Subcutaneous abdominal adipose tissue (tissue), 5 donors: ENCODE data around the gene SUN2.
"Not testable (repeated sequence)": the region's sequence is repeated elsewhere in the genome, so short reads cannot be mapped to it uniquely, and the experiment has no call there.

Experiments used
- H3K27ac ChIP-seq: one replicate; pipeline ENCODE4 v1.7.0; 2013; ENCODE audit warnings: low read depth, mild to moderate bottlenecking, inconsistent platforms, low read length, moderate library complexity
- H3K27me3 ChIP-seq, 5 donors: one replicate each; pipeline ENCODE4 v1.7.0; 2013; ENCODE audit warnings: low read length in 5 of 5, inconsistent platforms in 1 of 5; ENCODE audit not compliant: control insufficient read depth in 5 of 5, insufficient read depth in 4 of 5
- H3K36me3 ChIP-seq, 5 donors: one replicate each; pipeline ENCODE4 v1.7.0; 2013; ENCODE audit warnings: low read length in 5 of 5; ENCODE audit not compliant: control insufficient read depth in 5 of 5, insufficient read depth in 5 of 5
- H3K4me1 ChIP-seq, 5 donors: one replicate each; pipeline ENCODE4 v1.7.0; 2013; ENCODE audit warnings: low read length in 5 of 5, mild to moderate bottlenecking in 3 of 5, moderate library complexity in 1 of 5; ENCODE audit not compliant: control insufficient read depth in 5 of 5, insufficient read depth in 5 of 5
- H3K4me3 ChIP-seq, 5 donors: one replicate each; pipeline ENCODE4 v1.7.0; 2013; ENCODE audit warnings: low read length in 5 of 5, low read depth in 1 of 5
- H3K9ac ChIP-seq, 5 donors: one replicate each; pipeline ENCODE4 v1.7.0; 2013; ENCODE audit warnings: low read length in 5 of 5, mild to moderate bottlenecking in 4 of 5, moderate library complexity in 3 of 5
- H3K9me3 ChIP-seq, 5 donors: one replicate each; pipeline ENCODE4 v1.7.0; 2013; ENCODE audit warnings: low read length in 5 of 5; ENCODE audit not compliant: control insufficient read depth in 5 of 5
- donor health status: healthy.
- donor health status: healthy.
- donor health status: healthy.
- donor health status: healthy.
- donor health status: healthy.

SUN2 gene

DNA sequence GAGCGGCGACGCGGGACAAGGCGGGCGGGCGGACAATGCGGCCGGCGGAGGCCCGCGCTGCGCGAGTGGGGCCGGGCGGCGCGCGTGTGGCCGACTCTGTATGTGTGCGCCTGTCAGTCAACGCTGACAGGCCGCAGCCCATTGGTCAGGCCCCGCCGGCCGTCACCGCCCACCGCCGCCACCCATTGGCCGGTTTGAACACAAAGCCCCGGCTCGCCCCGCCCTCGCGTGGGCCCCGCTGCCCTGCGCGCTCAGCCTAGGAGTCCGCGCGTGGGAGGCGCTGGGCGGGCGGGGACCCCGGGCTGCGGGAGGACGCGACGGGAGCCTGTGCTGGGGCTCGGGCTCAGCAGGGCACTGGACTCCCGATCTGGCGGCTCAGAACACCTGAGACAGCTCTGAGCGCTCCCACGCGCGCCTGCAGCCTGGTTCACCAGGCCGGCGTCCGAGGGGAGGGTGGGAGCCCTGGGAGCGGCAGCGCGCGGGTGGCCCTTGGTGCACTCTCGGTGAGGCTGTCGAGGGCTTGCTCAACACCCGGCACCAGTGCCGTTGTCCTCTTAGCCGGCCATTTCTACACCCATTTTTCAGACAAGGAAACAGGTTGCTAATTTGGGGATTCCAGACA lies at the start of gene SUN2:
SUN2 (minus strand) TSS at position 88 of the 622 bp plus-strand sequence. CDS start 3,370 bp downstream, outside the sequence.
- H3K27me3 ChIP-seq, result no peaks in the 10 kb centered on the region
- no peaks in the 10 kb centered on the region for H3K9me3 ChIP-seq
- peak within 1 kb of the TSS in 4 of 5 donors; percentile 76 to 86 (median 77) for H3K9ac ChIP-seq
- peak within 1 kb of the TSS; percentile 68 to 76 (median 73) for H3K4me3 ChIP-seq
- H3K27ac ChIP-seq, result peak within 1 kb of the TSS; percentile 98
- H3K4me1 ChIP-seq, result peaks cover 6 to 50% (median 48%) of the 10 kb centered on the region in 5 donors
- peaks cover 0 to 18% (median 16%) of the 10 kb centered on the region in 5 donors for H3K36me3 ChIP-seq

DNA sequence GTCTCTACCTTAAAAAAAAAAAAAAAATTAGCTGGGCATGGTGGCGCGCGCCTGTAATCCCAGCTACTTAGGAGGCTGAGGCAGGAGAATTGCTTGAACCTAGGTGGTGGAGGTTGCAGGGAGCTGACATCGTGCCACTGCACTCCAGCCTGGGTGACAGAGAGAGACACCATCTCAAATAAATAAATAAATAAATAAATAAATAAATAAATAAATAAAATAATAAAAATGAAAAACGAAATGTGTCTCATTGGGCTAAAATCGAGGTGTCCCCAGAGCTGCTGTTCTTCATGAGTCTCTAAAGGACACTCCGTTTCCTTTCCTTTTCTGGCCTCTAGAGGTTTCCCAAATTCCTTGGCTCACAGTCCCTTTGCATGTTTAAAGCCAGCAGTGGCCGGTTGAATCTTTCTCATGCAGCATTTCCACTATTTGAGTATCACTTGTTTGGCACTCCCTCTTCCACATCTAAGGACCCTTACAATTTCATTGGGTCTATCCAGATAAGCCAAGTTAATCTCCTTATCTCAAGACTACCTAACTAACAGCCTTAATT lies 49.3 kb upstream of the SUN2 start:
- not testable (repeated sequence) for H3K9ac ChIP-seq, H3K27ac ChIP-seq, H3K4me3 ChIP-seq, H3K27me3 ChIP-seq, H3K36me3 ChIP-seq, H3K9me3 ChIP-seq
- peaks cover 2 to 13% (median 7%) of the 10 kb centered on the region in 5 donors for H3K4me1 ChIP-seq

DNA sequence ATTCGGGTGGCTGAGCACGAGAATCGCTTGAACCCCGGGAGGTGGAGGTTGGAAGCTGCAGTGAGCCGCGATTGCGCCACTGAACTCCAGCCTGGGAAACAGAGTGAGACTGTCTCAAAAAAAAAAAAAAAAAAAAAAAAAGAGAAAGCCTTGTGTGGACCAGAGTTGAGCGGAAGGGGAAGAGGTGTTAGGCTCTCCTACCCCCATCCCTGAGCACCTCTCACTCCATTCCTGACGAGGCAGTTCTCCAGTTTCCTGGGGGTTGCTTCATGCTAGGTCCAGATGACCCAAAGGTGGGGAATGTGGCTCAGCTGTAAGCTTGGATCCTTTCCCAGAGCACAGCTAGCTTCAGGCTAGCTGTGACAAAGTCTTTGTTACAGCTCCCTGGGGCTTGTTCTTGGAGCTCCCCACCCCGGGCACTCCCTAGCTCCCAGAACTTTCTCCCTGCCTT lies 46.9 kb upstream of the SUN2 start:
- Histone ChIP-seq H3K4me3 (no peak overlapping the region), H3K27ac (no peak overlapping the region), H3K4me1 (peaks cover 2 to 13% (median 7%) of the 10 kb centered on the region in 5 donors), H3K9ac (no peak overlapping the region), H3K27me3 (peaks cover 0 to 8% (median 0%) of the 10 kb centered on the region in 5 donors), H3K36me3 (no peaks in the 10 kb centered on the region), H3K9me3 (peaks cover 0 to 8% (median 7%) of the 10 kb centered on the region in 5 donors)

DNA sequence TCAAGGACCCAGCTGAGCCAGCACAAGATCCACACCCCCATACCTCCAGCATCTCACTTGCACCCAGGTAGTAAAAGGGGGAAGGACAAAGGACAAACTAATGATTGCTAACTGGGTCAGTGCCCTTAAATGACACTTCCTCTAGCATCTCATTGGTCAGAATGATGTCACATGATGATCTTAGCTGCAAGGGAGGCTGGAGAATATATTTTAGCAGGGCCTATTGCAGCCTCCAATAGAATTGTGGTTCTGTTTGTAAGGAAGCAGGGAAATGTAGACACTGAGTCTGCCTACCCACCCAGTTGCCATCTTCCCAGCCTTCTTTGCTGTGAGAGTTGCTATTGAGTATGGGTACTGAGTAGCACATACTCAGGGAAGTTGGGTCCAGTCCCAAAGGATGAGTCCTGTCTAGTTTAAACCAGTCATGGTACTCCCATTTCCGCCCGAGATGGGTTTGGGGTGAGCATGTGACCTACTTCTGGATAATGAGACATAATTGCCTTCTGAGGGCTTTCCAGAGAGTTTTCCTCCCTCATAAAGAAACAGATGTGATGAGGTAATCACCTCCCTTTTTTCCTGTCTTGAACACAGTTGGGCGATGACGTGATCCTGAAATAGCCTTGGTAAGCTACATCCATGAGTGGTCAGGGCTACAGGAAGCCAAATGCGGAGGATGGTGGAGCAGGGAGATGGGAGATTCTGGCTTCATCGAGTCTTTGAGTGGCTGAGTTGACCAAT lies 43.6 kb upstream of the SUN2 start:
- H3K9ac ChIP-seq, result no peak overlapping the region
- peaks cover under 1 to 10% (median 7%) of the 10 kb centered on the region in 5 donors for H3K4me1 ChIP-seq
- no peak overlapping the region for H3K4me3 ChIP-seq
- H3K27ac ChIP-seq, result no peak overlapping the region
- H3K36me3 ChIP-seq, result no peaks in the 10 kb centered on the region
- peaks cover 0 to 14% (median 0%) of the 10 kb centered on the region in 5 donors for H3K27me3 ChIP-seq
- peaks cover 0 to 8% (median 7%) of the 10 kb centered on the region in 5 donors for H3K9me3 ChIP-seq

DNA sequence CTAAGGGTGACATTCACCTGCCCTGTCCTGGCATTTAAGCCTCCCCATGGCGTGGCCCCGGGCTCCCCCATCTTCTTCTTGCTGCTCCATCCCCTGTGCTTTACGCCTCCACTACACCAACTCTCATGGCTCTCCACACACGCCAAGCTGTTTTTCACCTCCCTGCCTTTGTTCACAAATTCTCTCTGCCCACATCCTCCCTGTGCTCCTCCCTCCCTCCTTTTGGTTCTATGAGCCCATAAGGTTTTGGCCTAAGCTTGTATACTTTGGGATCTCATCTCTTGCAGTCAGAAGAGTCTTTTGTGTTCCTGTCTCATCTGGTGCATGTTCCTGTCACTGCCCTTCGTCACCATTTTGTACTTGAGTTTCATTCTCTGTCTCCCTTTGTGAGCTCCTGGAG lies 42.7 kb upstream of the SUN2 start:
- H3K36me3 ChIP-seq, result no peaks in the 10 kb centered on the region
- H3K27me3 ChIP-seq, result peaks cover 0 to 14% (median 0%) of the 10 kb centered on the region in 5 donors
- H3K9me3 ChIP-seq, result peaks cover 0 to 8% (median 7%) of the 10 kb centered on the region in 5 donors
- no peak overlapping the region for H3K27ac ChIP-seq
- no peak overlapping the region for H3K4me3 ChIP-seq
- H3K9ac ChIP-seq, result no peak overlapping the region
- H3K4me1 ChIP-seq, result peaks cover 2 to 16% (median 11%) of the 10 kb centered on the region in 5 donors

GRCh38 chr22:38796262-38796957 lies 40.6 kb upstream of the SUN2 start:
- no peak overlapping the region for H3K4me3 ChIP-seq
- no peaks in the 10 kb centered on the region for H3K36me3 ChIP-seq
- H3K9me3 ChIP-seq, result peaks cover 0 to 8% (median 7%) of the 10 kb centered on the region in 5 donors
- H3K27ac ChIP-seq, result no peak overlapping the region
- H3K4me1 ChIP-seq, result peaks cover 4 to 15% (median 13%) of the 10 kb centered on the region in 5 donors
- no peak overlapping the region for H3K9ac ChIP-seq
- peaks cover 0 to 14% (median 0%) of the 10 kb centered on the region in 5 donors for H3K27me3 ChIP-seq

- no peak overlapping the region for H3K9ac ChIP-seq
- H3K4me3 ChIP-seq, result no peak overlapping the region
- H3K9me3 ChIP-seq, result peaks cover 0 to 8% (median 7%) of the 10 kb centered on the region in 5 donors
- peaks cover 0 to 14% (median 0%) of the 10 kb centered on the region in 5 donors for H3K27me3 ChIP-seq
- no peak overlapping the region for H3K27ac ChIP-seq
- H3K36me3 ChIP-seq, result peaks cover 0 to 2% (median 1%) of the 10 kb centered on the region in 5 donors
- peaks cover 4 to 15% (median 13%) of the 10 kb centered on the region in 5 donors for H3K4me1 ChIP-seq
Observed at GRCh38 chr22:38795569-38795968, 39.8 kb upstream of the SUN2 start.

DNA sequence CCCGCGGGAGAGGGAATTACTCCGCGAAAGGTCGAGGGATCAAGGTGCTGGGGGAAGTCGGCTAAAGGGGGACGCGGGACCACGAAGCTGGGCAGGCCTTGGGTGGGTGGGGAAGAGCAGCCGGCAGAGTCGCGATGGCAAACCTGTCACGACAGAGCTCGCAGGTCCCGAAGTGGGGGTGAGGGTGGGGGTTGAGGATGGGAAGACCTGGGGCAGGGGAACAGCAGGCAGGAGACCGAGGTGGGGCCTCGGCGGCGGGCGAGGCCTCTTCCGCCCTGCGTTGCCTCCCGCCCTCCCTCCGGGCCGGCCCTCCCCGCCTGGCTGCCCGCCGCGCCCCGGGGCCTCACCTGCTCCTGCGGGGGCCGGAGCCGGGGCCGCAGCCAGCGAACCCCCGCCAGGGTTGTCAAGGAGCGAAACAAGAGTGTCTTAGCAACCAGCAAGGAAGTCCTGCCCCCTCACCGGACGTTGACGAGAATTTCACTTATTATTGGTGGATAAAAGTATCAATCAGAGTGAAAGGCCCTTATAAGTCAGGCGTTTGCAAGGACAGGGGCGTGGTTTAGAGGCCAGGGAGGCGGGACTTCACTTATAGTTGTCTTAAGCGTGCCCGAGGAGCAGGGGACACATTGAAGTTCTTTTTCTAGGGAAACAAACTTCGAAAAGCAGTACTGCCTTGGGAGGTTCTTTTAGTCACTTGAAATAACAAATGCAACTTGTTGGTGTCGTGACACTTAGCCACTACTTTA lies 38.1 kb upstream of the SUN2 start, which contains the start of gene DNAL4:
DNAL4 (minus strand) TSS at position 423 of the 746 bp plus-strand sequence. CDS start 11,412 bp downstream, outside the sequence.
- peak within 1 kb of the TSS; percentile 67 for H3K27ac ChIP-seq
- peaks cover 0 to 14% (median 8%) of the 10 kb centered on the region in 5 donors for H3K36me3 ChIP-seq
- peak within 1 kb of the TSS; percentile 56 to 88 (median 81) for H3K9ac ChIP-seq
- peaks cover 0 to 14% (median 0%) of the 10 kb centered on the region in 5 donors for H3K27me3 ChIP-seq
- H3K9me3 ChIP-seq, result peaks cover 0 to 2% (median 0%) of the 10 kb centered on the region in 5 donors
- H3K4me1 ChIP-seq, result peaks cover 5 to 19% (median 14%) of the 10 kb centered on the region in 5 donors
- H3K4me3 ChIP-seq, result peak within 1 kb of the TSS; percentile 74 to 95 (median 83)

DNA sequence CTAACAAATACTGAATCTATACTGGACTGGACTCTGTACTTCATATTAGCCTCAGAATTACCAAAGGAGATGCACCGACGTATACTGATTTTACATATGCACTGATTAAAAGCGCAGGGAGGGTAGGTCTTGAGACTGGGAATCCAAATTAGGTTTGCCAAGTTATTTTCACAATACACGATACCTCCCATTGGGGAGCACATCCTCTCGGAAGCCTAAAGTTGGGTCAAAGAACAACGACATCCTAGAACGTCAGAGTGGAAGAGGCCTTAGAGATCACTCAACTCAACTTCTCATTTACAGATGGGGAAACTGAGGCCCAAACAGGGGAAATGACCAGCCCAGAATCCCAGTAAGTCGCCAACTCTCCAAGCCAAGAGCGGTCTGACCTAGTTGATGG lies 37.5 kb upstream of the SUN2 start:
- peaks cover 7 to 24% (median 19%) of the 10 kb centered on the region in 5 donors for H3K4me1 ChIP-seq

More for the DNA sequence above, 37.5 kb upstream of the SUN2 start:
- H3K9me3 ChIP-seq, result no peaks in the 10 kb centered on the region
- H3K9ac ChIP-seq, result peak overlapping the region; percentile 56 to 88 (median 81)
- H3K4me3 ChIP-seq, result peak overlapping the region; percentile 74 to 95 (median 83)
- H3K36me3 ChIP-seq, result peaks cover 0 to 14% (median 8%) of the 10 kb centered on the region in 5 donors
- peak overlapping the region; percentile 67 for H3K27ac ChIP-seq
- peaks cover 0 to 10% (median 0%) of the 10 kb centered on the region in 5 donors for H3K27me3 ChIP-seq
